B cell (primary cell): ENCODE data around the gene ZNF230. TPM values are rescaled to one million over a fixed set of nuclear protein-coding genes. Genes with fewer than 3 reads are reported as not detected.

Experiments used
- ATAC-seq: fragments of 200-7000 bp; cut with Tn5 transposase; one replicate; pipeline ENCODE4 v1.10.0; 2021; ENCODE audit warnings: low read depth, mild to moderate bottlenecking, moderate number of reproducible peaks, moderate library complexity
- CTCF ChIA-PET: fragments of 350-600 bp; sonication (Branson Sonifier 250); formaldehyde crosslinking; loops from one replicate; lab custom pipeline; 2021; ENCODE audit warnings: antibody characterized with exemption, inconsistent platforms; lab: Charles Lee
- POLR2A ChIA-PET: fragments of 350-600 bp; sonication (Branson Sonifier 250); formaldehyde crosslinking; loops from one replicate; lab custom pipeline; 2021; ENCODE audit warnings: antibody characterized with exemption; lab: Charles Lee
- DNase-seq: peaks from one replicate; pipeline ENCODE4 v3.0.0; 2013
- H2AFZ ChIP-seq: 2 replicates; pipeline ENCODE4 v1.6.1; 2012; ENCODE audit warnings: mild to moderate bottlenecking, low read depth, low read length; ENCODE audit not compliant: insufficient read depth, poor library complexity, severe bottlenecking
- H3K27ac ChIP-seq, 2 donors: 1 replicate in 1 of 2; 2 replicates in 1 of 2; pipeline ENCODE4 v1.5.1; 2012 to 2013; ENCODE audit warnings: low read length in 2 of 2, mild to moderate bottlenecking in 2 of 2, moderate library complexity in 1 of 2
- H3K27me3 ChIP-seq, 4 experiments: fragments of 200-600 bp in 1 of 4; sonication (generic) in 1 of 4; replicated peaks in 1 of 4; 1 replicate in 2 of 4; 2 replicates in 2 of 4; pipeline versions ENCODE4 v1.6.1 to v1.7.0; 2013 to 2016; ENCODE audit warnings: low read length in 3 of 4, mild to moderate bottlenecking in 2 of 4, mixed read lengths in 1 of 4, moderate library complexity in 1 of 4; ENCODE audit not compliant: insufficient read depth in 4 of 4, control insufficient read depth in 3 of 4; ENCODE audit errors: control extremely low read depth in 1 of 4
- H3K36me3 ChIP-seq, 2 experiments: replicated peaks in 1 of 2; 1 replicate in 1 of 2; 2 replicates in 1 of 2; pipeline versions ENCODE4 v1.6.1 to v1.7.1; 2013; ENCODE audit warnings: low read length in 1 of 2; ENCODE audit not compliant: insufficient read depth in 2 of 2, control insufficient read depth in 1 of 2; ENCODE audit errors: control extremely low read depth in 1 of 2, extremely low read depth in 1 of 2
- H3K4me1 ChIP-seq, 2 donors: fragments of 200-600 bp in 1 of 2; sonication (generic) in 1 of 2; 1 replicate in 1 of 2; 2 replicates in 1 of 2; pipeline versions ENCODE4 v1.5.1 to v1.6.1; 2013 to 2017; ENCODE audit warnings: low read length in 2 of 2; ENCODE audit not compliant: control insufficient read depth in 2 of 2, insufficient read depth in 2 of 2
- H3K4me2 ChIP-seq: replicated peaks from 2 replicates; pipeline ENCODE3; 2012; ENCODE audit warnings: mild to moderate bottlenecking, low read depth, low read length; ENCODE audit not compliant: poor library complexity, severe bottlenecking
- H3K4me3 ChIP-seq, 5 experiments: fragments of 200-600 bp in 1 of 5; sonication (generic) in 1 of 5; 1 replicate in 3 of 5; 2 replicates in 2 of 5; pipeline versions ENCODE4 v1.5.1 to v1.7.0; 2011 to 2016; ENCODE audit warnings: low read length in 4 of 5, mild to moderate bottlenecking in 4 of 5, low read depth in 2 of 5, control low read depth in 1 of 5, moderate library complexity in 1 of 5; ENCODE audit not compliant: insufficient read depth in 1 of 5; ENCODE audit errors: control extremely low read depth in 1 of 5, extremely low read depth in 1 of 5
- H3K79me2 ChIP-seq: fragments of 200-600 bp; sonication (generic); one replicate; pipeline ENCODE4 v1.6.0; 2016; ENCODE audit warnings: low read length; ENCODE audit not compliant: control insufficient read depth, insufficient read depth
- H3K9ac ChIP-seq: fragments of 200-600 bp; sonication (generic); 2 replicates; pipeline ENCODE4 v1.6.1; 2017; ENCODE audit warnings: mild to moderate bottlenecking, low read length, moderate library complexity
- H3K9me3 ChIP-seq, 3 donors: one replicate each; pipeline versions ENCODE4 v1.6.1 to v1.7.1; 2013; ENCODE audit warnings: low read length in 2 of 3; ENCODE audit not compliant: control insufficient read depth in 2 of 3, insufficient read depth in 1 of 3; ENCODE audit errors: control extremely low read depth in 1 of 3
- H4K20me1 ChIP-seq: 2 replicates; pipeline ENCODE4 v1.6.0; 2012; ENCODE audit warnings: mild to moderate bottlenecking, low read length; ENCODE audit not compliant: insufficient read depth, control insufficient read depth, poor library complexity, severe bottlenecking
- H3K27ac Mint-ChIP-seq: one replicate; pipeline ENCODE4 v1.8.0; 2021; ENCODE audit warnings: mixed read lengths
- H3K27me3 Mint-ChIP-seq: one replicate; pipeline ENCODE4 v1.8.0; 2021; ENCODE audit warnings: mixed read lengths
- H3K4me1 Mint-ChIP-seq: one replicate; pipeline ENCODE4 v1.8.0; 2021; ENCODE audit warnings: mixed read lengths
- H3K4me3 Mint-ChIP-seq: one replicate; pipeline ENCODE4 v1.8.0; 2021; ENCODE audit warnings: mixed read lengths
- H3K9me3 Mint-ChIP-seq: one replicate; pipeline ENCODE4 v1.8.0; 2022; ENCODE audit warnings: mixed read lengths; ENCODE audit not compliant: insufficient read depth
- CTCF ChIP-seq: fragments of 200-600 bp; IDR thresholded peaks from one replicate; pipeline ENCODE4 v1.8.0; 2022; ENCODE audit warnings: antibody characterized with exemption, mild to moderate bottlenecking
- EZH2 ChIP-seq: IDR thresholded peaks from 2 replicates; pipeline ENCODE4 v1.6.1; 2012; ENCODE audit warnings: borderline replicate concordance, low read depth, mild to moderate bottlenecking, moderate library complexity, low read length; ENCODE audit not compliant: insufficient read depth, poor library complexity, severe bottlenecking
- WGBS: methylation state at CpG from one replicate; pipeline ENCODE4 v1.1.5; 2013; ENCODE audit warnings: missing lambda C conversion rate; ENCODE audit not compliant: insufficient coverage; 5-methylcytosine and 5-hydroxymethylcytosine counted together
- intact Hi-C: fragments of 100-400 bp; cut with micrococcal nuclease; formaldehyde crosslinking; loops from one replicate; pipeline ENCODE4 v1.10.0; 2022
- polyA plus RNA-seq: library from polyadenylated mRNA; depleted of rRNA; stranded (reverse); fragments of >200 nt; gene quantifications from 2 replicates; pipeline ENCODE4 v1.2.3, GENCODE V29; 2012
- total RNA-seq, 2 donors: library from RNA; stranded (reverse); fragments of 120-200 nt in 1 of 2; gene quantifications; 1 replicate in 1 of 2; 2 replicates in 1 of 2; pipeline versions ENCODE4 v1.2.3 to v1.2.4, GENCODE V29; 2013 to 2022

Gene ZNF230
- total and polyA plus RNA-seq, 2 donors (not counting 1 experiment from before 2014, with no cell fraction given): 3.7 to 16.8 TPM

- ChIA-PET CTCF (no interaction called here), POLR2A (no interaction called here)
- TF ChIP-seq EZH2 (no peak), CTCF (no peak)
- Mint-ChIP-seq H3K27ac (no peak overlapping the region), H3K27me3 (no peaks in the 10 kb centered on the region), H3K9me3 (peaks cover 16% of the 10 kb centered on the region), H3K4me3 (no peak overlapping the region), H3K4me1 (peaks cover 8% of the 10 kb centered on the region)
- H3K36me3 ChIP-seq: peaks cover 0 to 38% of the 10 kb centered on the region in 2 experiments
- H3K9me3 ChIP-seq: peaks cover 0 to 8% (median 1%) of the 10 kb centered on the region in 3 donors
- DNase-seq (no peak), ATAC-seq (no peak)
- no peak overlapping the region for H3K4me2 ChIP-seq
- H3K27ac ChIP-seq: no peak overlapping the region
- no peaks in the 10 kb centered on the region for H3K27me3 ChIP-seq
- peaks cover 9% of the 10 kb centered on the region for H3K79me2 ChIP-seq
- WGBS: 93% methylated on average over 8 of the region's 10 CpGs
- intact Hi-C loops: no loop called here
- no peaks in the 10 kb centered on the region for H4K20me1 ChIP-seq
- H3K4me1 ChIP-seq: peaks cover 6 to 7% of the 10 kb centered on the region in 2 donors
- H2AFZ ChIP-seq: no peak overlapping the region
- H3K4me3 ChIP-seq: no peak overlapping the region
- H3K9ac ChIP-seq: no peak overlapping the region
Measured at GRCh38 chr19:43997631-43998290, 5.0 kb upstream of the ZNF230 start.

- Histone ChIP-seq H2AFZ (peak overlapping the region; percentile 100), H3K9me3 (peaks cover 3 to 20% (median 5%) of the 10 kb centered on the region in 3 donors), H3K4me2 (peak overlapping the region; percentile 92), H3K79me2 (peaks cover 23% of the 10 kb centered on the region), H3K4me3 (peak overlapping the region; percentile 75 to 96 (median 89)), H3K27me3 (no peaks in the 10 kb centered on the region), H3K4me1 (peaks cover 13 to 14% of the 10 kb centered on the region in 2 donors), H4K20me1 (no peaks in the 10 kb centered on the region), H3K27ac (peak overlapping the region; percentile 48 to 78), H3K9ac (peak overlapping the region; percentile 93), H3K36me3 (peaks cover under 1 to 7% of the 10 kb centered on the region in 2 experiments)
- ATAC-seq (no peak), DNase-seq (no peak)
- H3K9me3 Mint-ChIP-seq: peaks cover 13% of the 10 kb centered on the region
- CTCF ChIA-PET: no interaction called here
- no peaks in the 10 kb centered on the region for H3K27me3 Mint-ChIP-seq
- WGBS: 8% methylated on average over 5 of the region's 8 CpGs
- POLR2A ChIA-PET: no interaction called here
- intact Hi-C loops: loop anchor here (1.0 to 5.0 kb wide), 13 partner anchors 19 to 498 kb away; partner anchors contain the start of genes ZNF180, ZNF221, ZNF222 and ZNF224
- TF ChIP-seq EZH2: no peak
- no peak for TF ChIP-seq CTCF
- H3K27ac Mint-ChIP-seq: peak overlapping the region; percentile 95
- H3K4me3 Mint-ChIP-seq: peak overlapping the region; percentile 99
- peaks cover 19% of the 10 kb centered on the region for H3K4me1 Mint-ChIP-seq
Measured at GRCh38 chr19:44002212-44002565, 568 bp upstream of the ZNF230 start.
